Measurements from ENCODE around the gene FADS6.

GRCh38 chr17:74873037-74873873 is 20.2 kb downstream of the FADS6 start:
- TF ChIP-seq CTCF (IDR thresholded peaks at IDR 0.05) (peak in 2 of 3 experiments; percentile 7 to 16), POLR2A (IDR thresholded peaks at IDR 0.05) (peak; percentile 36)
